HG03460 (cell line): Measurements from ENCODE around the gene PPP4R1.
"Not testable (repeated sequence)": the region's sequence is repeated elsewhere in the genome, so short reads cannot be mapped to it uniquely, and the experiment has no call there.

Experiments
- ATAC-seq: cut with Tn5 transposase; IDR thresholded peaks from one replicate; pipeline ENCODE4 v1.9.1; 2021; ENCODE audit not compliant: unreplicated experiment

Gene PPP4R1

GRCh38 chr18:9631814-9632496 is 17.6 kb upstream of the PPP4R1 start:
- no peak for ATAC-seq

GRCh38 chr18:9630444-9630843 is 16.1 kb upstream of the PPP4R1 start:
- ATAC-seq: no peak

GRCh38 chr18:9629709-9630108 is 15.3 kb upstream of the PPP4R1 start:
- ATAC-seq: no peak

GRCh38 chr18:9628984-9629383 is 14.6 kb upstream of the PPP4R1 start:
- no peak for ATAC-seq

GRCh38 chr18:9627642-9628041 is 13.3 kb upstream of the PPP4R1 start:
- ATAC-seq: no peak

GRCh38 chr18:9619990-9620389 is 5.6 kb upstream of the PPP4R1 start:
- no peak for ATAC-seq

- ATAC-seq: no peak
Measured at GRCh38 chr18:9619545-9619944, 5.2 kb upstream of the PPP4R1 start.

GRCh38 chr18:9619056-9619455 is 4.7 kb upstream of the PPP4R1 start:
- ATAC-seq: no peak

- no peak for ATAC-seq
Measured at GRCh38 chr18:9617006-9617542, 2.7 kb upstream of the PPP4R1 start.

GRCh38 chr18:9616049-9616448 is 1.7 kb upstream of the PPP4R1 start:
- no peak for ATAC-seq

- no peak for ATAC-seq
Measured at GRCh38 chr18:9615280-9615797, 980 bp upstream of the PPP4R1 start.

- ATAC-seq: peak; percentile 47
Measured at GRCh38 chr18:9613550-9614400, 584 bp downstream of the PPP4R1 start.

GRCh38 chr18:9612977-9613376 is 1.4 kb downstream of the PPP4R1 start:
- no peak for ATAC-seq

- ATAC-seq: no peak
Measured at GRCh38 chr18:9612215-9612830, 2.0 kb downstream of the PPP4R1 start.

GRCh38 chr18:9609190-9609589 is 5.2 kb downstream of the PPP4R1 start:
- ATAC-seq: no peak

GRCh38 chr18:9608728-9609127 is 5.6 kb downstream of the PPP4R1 start:
- no peak for ATAC-seq

- ATAC-seq: no peak
Measured at GRCh38 chr18:9608298-9608697, 6.1 kb downstream of the PPP4R1 start.

GRCh38 chr18:9607111-9607510 is 7.2 kb downstream of the PPP4R1 start:
- ATAC-seq: not testable (repeated sequence)

GRCh38 chr18:9606039-9606438 is 8.3 kb downstream of the PPP4R1 start:
- no peak for ATAC-seq

- ATAC-seq: no peak
Measured at GRCh38 chr18:9604348-9604747, 10.0 kb downstream of the PPP4R1 start.

GRCh38 chr18:9599328-9599727 is 15.0 kb downstream of the PPP4R1 start:
- ATAC-seq: no peak
